ENCODE data around the gene SH3RF3. TPM values are rescaled to one million over a fixed set of nuclear protein-coding genes. Genes with fewer than 3 reads are reported as not detected.

Gene SH3RF3
- total and polyA plus RNA-seq, 9 of the 15 experiments (the other 6 are each of a cell fraction or from before 2014, with no cell fraction given) = 0.02 TPM; not detected in 8

GRCh38 chr2:109432421-109432820 lies 303.4 kb downstream of the SH3RF3 start (continued):
- TF ChIP-seq EP400 (IDR thresholded peaks at IDR 0.05) (no peak), ZC3H11A (IDR thresholded peaks at IDR 0.05; ENCODE audit: low read depth, low read length) (no peak), CBFA2T2 (conservative IDR thresholded peaks at IDR 0.05) (no peak), NCOR1 (IDR thresholded peaks at IDR 0.05) (no peak), NR4A1 (CRISPR knock-in tag; IDR thresholded peaks at IDR 0.05) (no peak), NR4A1 (tag; IDR thresholded peaks at IDR 0.05) (no peak)
- TF ChIP-seq, protein P1, sequence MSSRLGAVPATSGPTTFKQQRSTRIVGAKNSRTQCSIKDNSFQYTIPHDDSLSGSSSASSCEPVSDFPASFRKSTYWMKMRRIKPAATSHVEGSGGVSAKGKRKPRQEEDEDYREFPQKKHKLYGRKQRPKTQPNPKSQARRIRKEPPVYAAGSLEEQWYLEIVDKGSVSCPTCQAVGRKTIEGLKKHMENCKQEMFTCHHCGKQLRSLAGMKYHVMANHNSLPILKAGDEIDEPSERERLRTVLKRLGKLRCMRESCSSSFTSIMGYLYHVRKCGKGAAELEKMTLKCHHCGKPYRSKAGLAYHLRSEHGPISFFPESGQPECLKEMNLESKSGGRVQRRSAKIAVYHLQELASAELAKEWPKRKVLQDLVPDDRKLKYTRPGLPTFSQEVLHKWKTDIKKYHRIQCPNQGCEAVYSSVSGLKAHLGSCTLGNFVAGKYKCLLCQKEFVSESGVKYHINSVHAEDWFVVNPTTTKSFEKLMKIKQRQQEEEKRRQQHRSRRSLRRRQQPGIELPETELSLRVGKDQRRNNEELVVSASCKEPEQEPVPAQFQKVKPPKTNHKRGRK (tag; IDR thresholded peaks at IDR 0.05) = no peak

DNA sequence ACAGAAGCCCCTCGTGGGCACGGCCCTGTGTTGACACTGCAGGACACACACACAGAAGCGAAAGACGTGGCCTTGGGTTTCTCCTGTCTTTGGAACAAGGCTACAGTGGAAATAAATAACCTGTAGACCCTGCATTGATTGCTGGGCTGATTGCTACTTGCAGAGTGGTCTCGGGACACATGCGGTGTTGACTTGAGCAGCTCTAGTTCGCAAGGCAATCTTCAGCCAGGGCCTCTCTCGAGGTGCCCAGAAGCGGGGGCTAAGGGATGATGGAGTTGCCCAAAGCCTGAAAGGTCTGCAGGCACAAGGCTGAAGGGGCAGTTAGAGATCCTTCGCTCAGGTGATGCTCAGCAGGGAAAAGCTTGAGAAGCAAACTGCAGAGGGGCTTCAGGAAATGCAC lies 304.5 kb downstream of the SH3RF3 start:
- under 1% methylated on average over 10 of the region's 10 CpGs for whole genome bisulfite sequencing (ENCODE audit: insufficient coverage, low coverage, missing lambda C conversion rate)
- Histone ChIP-seq H3K9me3 (replicated peaks; ENCODE audit: control insufficient read depth, insufficient read depth, low read depth, low read length) (no peaks in the 10 kb centered on the region), H3K27ac (ENCODE audit: extremely low read depth, low read depth, low read length) (no peak overlapping the region), H3K4me3 (no peak overlapping the region), H3K36me3 (ENCODE audit: control insufficient read depth, insufficient read depth, low read length) (no peaks in the 10 kb centered on the region), H3K27me3 (ENCODE audit: control insufficient read depth in 2 of 2, insufficient read depth in 2 of 2, low read length in 2 of 2) (peaks cover 4 to 63% of the 10 kb centered on the region in 2 experiments; a peak in 4 of 5 replicates), H3K9ac (ENCODE audit: insufficient read depth in 1 of 2, low read depth in 2 of 2, low read length in 2 of 2) (no peak overlapping the region), H3K4me1 (replicated peaks in 1 of 2; ENCODE audit: control insufficient read depth in 2 of 2, insufficient read depth in 2 of 2, low read length in 2 of 2) (no peaks in the 10 kb centered on the region), H4K20me1 (replicated peaks; ENCODE audit: control insufficient read depth, insufficient read depth, low read length) (no peaks in the 10 kb centered on the region; the same call in none of the 2 replicates), H3K9me1 (ENCODE audit: control insufficient read depth, insufficient read depth, low read length) (no peaks in the 10 kb centered on the region), H3K79me2 (ENCODE audit: control insufficient read depth, insufficient read depth, low read length) (no peaks in the 10 kb centered on the region), H2AFZ (ENCODE audit: low read depth, low read length) (no peak overlapping the region), H3K4me2 (ENCODE audit: insufficient read depth, low read length) (no peak overlapping the region)
- intact Hi-C loops (cut with micrococcal nuclease) (no loop called here), in situ Hi-C loops (cut with MboI) (no loop called here)
- ATAC-seq (no peak), FAIRE-seq (no peak), DNase-seq (ENCODE audit: extremely low read depth in 1 of 4, low spot score in 3 of 4) (no peak)
- ChIA-PET POLR2A (no interaction called here), CTCF (ENCODE audit: low intra/inter-chr PET ratio) (no interaction called here)
- BruUV-seq (replicated peaks) = no TSS peak
- TF ChIP-seq FOXA1 (IDR thresholded peaks at IDR 0.05; ENCODE audit: borderline replicate concordance) (no peak), SMARCA4 (IDR thresholded peaks at IDR 0.05) (no peak), GABPB1 (CRISPR knock-in tag; IDR thresholded peaks at IDR 0.05) (no peak), SIN3B (IDR thresholded peaks at IDR 0.05; ENCODE audit: low read depth) (no peak), NONO (IDR thresholded peaks at IDR 0.05; ENCODE audit: low read depth in 2 of 2, low read length in 1 of 2) (no peak), FUS (optimal IDR thresholded peaks at IDR 0.05; ENCODE audit: low read depth, low read length) (no peak), CBFA2T2 (conservative IDR thresholded peaks at IDR 0.05) (no peak), NUFIP1 (IDR thresholded peaks at IDR 0.05; ENCODE audit: partially characterized antibody) (no peak)
- TF ChIP-seq, protein P2, sequence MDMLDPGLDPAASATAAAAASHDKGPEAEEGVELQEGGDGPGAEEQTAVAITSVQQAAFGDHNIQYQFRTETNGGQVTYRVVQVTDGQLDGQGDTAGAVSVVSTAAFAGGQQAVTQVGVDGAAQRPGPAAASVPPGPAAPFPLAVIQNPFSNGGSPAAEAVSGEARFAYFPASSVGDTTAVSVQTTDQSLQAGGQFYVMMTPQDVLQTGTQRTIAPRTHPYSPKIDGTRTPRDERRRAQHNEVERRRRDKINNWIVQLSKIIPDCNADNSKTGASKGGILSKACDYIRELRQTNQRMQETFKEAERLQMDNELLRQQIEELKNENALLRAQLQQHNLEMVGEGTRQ (CRISPR knock-in tag; IDR thresholded peaks at IDR 0.05) = no peak
- TF ChIP-seq, protein P3, sequence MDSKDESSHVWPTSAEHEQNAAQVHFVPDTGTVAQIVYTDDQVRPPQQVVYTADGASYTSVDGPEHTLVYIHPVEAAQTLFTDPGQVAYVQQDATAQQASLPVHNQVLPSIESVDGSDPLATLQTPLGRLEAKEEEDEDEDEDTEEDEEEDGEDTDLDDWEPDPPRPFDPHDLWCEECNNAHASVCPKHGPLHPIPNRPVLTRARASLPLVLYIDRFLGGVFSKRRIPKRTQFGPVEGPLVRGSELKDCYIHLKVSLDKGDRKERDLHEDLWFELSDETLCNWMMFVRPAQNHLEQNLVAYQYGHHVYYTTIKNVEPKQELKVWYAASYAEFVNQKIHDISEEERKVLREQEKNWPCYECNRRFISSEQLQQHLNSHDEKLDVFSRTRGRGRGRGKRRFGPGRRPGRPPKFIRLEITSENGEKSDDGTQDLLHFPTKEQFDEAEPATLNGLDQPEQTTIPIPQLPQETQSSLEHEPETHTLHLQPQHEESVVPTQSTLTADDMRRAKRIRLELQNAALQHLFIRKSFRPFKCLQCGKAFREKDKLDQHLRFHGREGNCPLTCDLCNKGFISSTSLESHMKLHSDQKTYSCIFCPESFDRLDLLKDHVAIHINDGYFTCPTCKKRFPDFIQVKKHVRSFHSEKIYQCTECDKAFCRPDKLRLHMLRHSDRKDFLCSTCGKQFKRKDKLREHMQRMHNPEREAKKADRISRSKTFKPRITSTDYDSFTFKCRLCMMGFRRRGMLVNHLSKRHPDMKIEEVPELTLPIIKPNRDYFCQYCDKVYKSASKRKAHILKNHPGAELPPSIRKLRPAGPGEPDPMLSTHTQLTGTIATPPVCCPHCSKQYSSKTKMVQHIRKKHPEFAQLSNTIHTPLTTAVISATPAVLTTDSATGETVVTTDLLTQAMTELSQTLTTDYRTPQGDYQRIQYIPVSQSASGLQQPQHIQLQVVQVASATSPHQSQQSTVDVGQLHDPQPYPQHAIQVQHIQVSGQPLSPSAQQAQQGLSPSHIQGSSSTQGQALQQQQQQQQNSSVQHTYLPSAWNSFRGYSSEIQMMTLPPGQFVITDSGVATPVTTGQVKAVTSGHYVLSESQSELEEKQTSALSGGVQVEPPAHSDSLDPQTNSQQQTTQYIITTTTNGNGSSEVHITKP (IDR thresholded peaks at IDR 0.05; ENCODE audit: partially characterized antibody) = no peak
